ENCODE measurements around the gene IKBKG. TPM values are rescaled to one million over a fixed set of nuclear protein-coding genes. Genes with fewer than 3 reads are reported as not detected.
"Not testable (repeated sequence)": the region's sequence is repeated elsewhere in the genome, so short reads cannot be mapped to it uniquely, and the experiment has no call there.

The IKBKG gene
- total and polyA plus RNA-seq, 5 donors from 2014 or later, result 27.9 to 48.0 (median 36.7) TPM

DNA sequence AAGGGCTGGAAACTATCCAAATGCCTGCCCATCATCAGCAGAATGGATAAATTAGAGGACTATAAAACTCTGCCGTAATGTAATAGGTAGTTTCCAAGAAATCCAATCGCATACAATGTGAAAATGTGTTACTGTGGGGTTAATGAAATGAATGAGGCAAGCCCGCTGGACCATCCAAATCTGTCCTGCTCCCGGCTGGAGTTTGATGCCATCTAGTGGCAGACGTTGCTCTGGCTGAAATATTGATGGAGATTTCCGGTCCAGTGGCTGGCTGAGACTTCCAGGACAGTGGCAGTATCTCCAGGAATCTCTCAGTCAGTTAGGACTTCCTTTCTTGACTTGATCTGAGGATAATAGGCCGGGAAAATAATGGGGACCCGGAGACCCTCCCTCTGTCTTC lies 35.6 kb downstream of the IKBKG start:
- not testable (repeated sequence) for H3K4me3 Mint-ChIP-seq; H3K4me1 Mint-ChIP-seq; H3K4me3 ChIP-seq (ENCODE audit: low read depth, low read length); H3K9me3 ChIP-seq (ENCODE audit: control insufficient read depth in 2 of 2, low read length in 2 of 2); H3K27ac Mint-ChIP-seq; H3K4me1 ChIP-seq (ENCODE audit: control insufficient read depth, insufficient read depth, low read length, poor library complexity, severe bottlenecking); H3K36me3 ChIP-seq (ENCODE audit: control insufficient read depth, insufficient read depth, low read length); H3K27ac ChIP-seq (ENCODE audit: insufficient read depth, low read length, poor library complexity, severe bottlenecking); H3K27me3 ChIP-seq (ENCODE audit: control insufficient read depth, insufficient read depth, low read length); H3K36me3 Mint-ChIP-seq; ATAC-seq (ENCODE audit: low read depth in 2 of 2); DNase-seq; H3K27me3 Mint-ChIP-seq; H3K9me3 Mint-ChIP-seq

DNA sequence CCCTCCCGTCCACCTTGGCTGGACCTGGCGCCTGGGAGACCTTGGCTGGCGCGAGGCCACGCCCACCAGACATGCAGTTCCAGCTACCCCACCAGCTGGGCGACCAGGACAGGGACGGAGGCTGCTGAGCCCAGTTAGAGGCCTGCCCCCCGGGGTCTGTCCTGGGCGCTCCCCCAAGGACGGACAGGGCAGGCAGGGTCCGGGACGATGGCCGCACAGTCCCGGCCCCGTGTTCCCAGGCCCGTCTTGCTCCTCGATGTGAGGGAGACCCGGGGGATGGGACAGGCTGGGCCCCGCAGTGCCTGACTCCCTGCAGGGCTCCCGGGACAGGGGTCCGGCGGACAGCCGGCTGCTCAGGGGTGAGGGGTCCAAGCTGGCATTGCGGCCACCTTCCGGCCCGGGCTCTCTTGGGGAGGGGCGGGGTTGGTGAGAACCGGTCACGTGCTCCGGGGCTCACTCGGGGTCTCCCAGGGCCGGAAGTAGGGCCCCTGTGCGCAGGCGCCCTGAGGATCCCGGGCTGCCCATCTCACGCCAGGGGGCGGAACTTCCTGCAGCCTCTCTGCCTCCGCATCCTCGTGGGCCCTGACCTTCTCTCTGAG lies 37.3 kb downstream of the IKBKG start, which contains the start of gene CTAG1A:
TSS of gene CTAG1A (plus strand) at position 549 of the 599 bp plus-strand sequence. CDS start 74 bp downstream, outside the sequence.
- H3K27me3 Mint-ChIP-seq; DNase-seq; H3K27ac ChIP-seq (ENCODE audit: insufficient read depth, low read length, poor library complexity, severe bottlenecking); H3K4me3 ChIP-seq (ENCODE audit: low read depth, low read length); H3K4me1 Mint-ChIP-seq; H3K4me3 Mint-ChIP-seq; H3K27ac Mint-ChIP-seq; H3K9me3 ChIP-seq (ENCODE audit: control insufficient read depth in 2 of 2, low read length in 2 of 2); ATAC-seq (ENCODE audit: low read depth in 2 of 2); H3K36me3 Mint-ChIP-seq; H3K9me3 Mint-ChIP-seq; H3K36me3 ChIP-seq (ENCODE audit: control insufficient read depth, insufficient read depth, low read length); H3K27me3 ChIP-seq (ENCODE audit: control insufficient read depth, insufficient read depth, low read length); H3K4me1 ChIP-seq (ENCODE audit: control insufficient read depth, insufficient read depth, low read length, poor library complexity, severe bottlenecking): not testable (repeated sequence)

DNA sequence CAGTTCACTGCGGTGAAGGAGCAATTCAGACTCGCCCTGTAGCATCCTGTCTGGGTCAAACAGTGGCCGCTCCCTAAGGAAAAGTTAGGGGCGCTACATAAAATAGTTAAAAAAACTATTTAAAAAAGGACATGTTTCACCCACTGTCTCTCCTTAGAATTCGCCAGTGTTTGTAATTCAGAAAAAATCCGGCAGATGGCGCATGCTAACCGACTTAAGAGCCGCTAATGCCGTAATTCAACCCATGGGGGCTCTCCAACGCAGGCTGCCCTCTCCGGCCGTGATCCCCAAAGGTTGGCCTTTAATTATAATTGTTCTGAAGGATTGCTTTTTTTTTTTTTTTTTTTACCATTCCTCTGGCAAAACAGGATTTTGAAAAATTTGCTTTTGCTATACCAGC lies 43.0 kb downstream of the IKBKG start:
- H3K36me3 ChIP-seq (ENCODE audit: control insufficient read depth, insufficient read depth, low read length); H3K27me3 Mint-ChIP-seq; ATAC-seq (ENCODE audit: low read depth in 2 of 2); H3K9me3 Mint-ChIP-seq; H3K4me1 Mint-ChIP-seq; DNase-seq; H3K4me3 Mint-ChIP-seq; H3K27me3 ChIP-seq (ENCODE audit: control insufficient read depth, insufficient read depth, low read length); H3K9me3 ChIP-seq (ENCODE audit: control insufficient read depth in 2 of 2, low read length in 2 of 2); H3K4me1 ChIP-seq (ENCODE audit: control insufficient read depth, insufficient read depth, low read length, poor library complexity, severe bottlenecking); H3K27ac ChIP-seq (ENCODE audit: insufficient read depth, low read length, poor library complexity, severe bottlenecking); H3K27ac Mint-ChIP-seq; H3K36me3 Mint-ChIP-seq; H3K4me3 ChIP-seq (ENCODE audit: low read depth, low read length): not testable (repeated sequence)

DNA sequence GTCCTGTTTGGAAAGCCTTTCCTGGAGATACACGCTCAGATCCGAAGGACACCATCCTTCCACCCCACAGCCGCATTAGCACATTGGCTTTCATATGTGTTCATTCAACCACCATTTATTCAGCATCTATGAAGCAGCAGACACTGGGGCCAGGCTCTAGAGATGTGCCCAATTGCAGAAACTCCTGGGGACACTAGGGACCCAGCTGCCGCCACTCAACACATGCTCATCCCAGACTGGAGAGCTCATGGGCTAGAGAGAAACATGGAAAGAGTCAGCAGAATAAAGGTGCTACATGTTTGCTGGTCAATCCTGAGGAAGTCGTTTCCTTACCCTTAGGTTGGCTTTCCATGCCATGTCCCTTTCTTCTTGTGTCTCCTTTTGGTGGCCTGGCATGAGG lies 45.1 kb downstream of the IKBKG start:
- H3K4me3 ChIP-seq (ENCODE audit: low read depth, low read length), result no peak overlapping the region
- no peak overlapping the region for H3K27ac ChIP-seq (ENCODE audit: insufficient read depth, low read length, poor library complexity, severe bottlenecking)
- no peak overlapping the region for H3K4me3 Mint-ChIP-seq
- H3K9me3 ChIP-seq (ENCODE audit: control insufficient read depth in 2 of 2, low read length in 2 of 2), result no peaks in the 10 kb centered on the region
- H3K36me3 Mint-ChIP-seq, result no peaks in the 10 kb centered on the region
- no peaks in the 10 kb centered on the region for H3K4me1 ChIP-seq (ENCODE audit: control insufficient read depth, insufficient read depth, low read length, poor library complexity, severe bottlenecking)
- peaks cover 0 to 5% (median 0%) of the 10 kb centered on the region in 7 donors for H3K9me3 Mint-ChIP-seq
- no peaks in the 10 kb centered on the region for H3K36me3 ChIP-seq (ENCODE audit: control insufficient read depth, insufficient read depth, low read length)
- no peaks in the 10 kb centered on the region for H3K27me3 ChIP-seq (ENCODE audit: control insufficient read depth, insufficient read depth, low read length)
- DNase-seq (no peak), ATAC-seq (ENCODE audit: low read depth in 2 of 2) (no peak)
- H3K27me3 Mint-ChIP-seq, result peaks cover 13% of the 10 kb centered on the region
- H3K4me1 Mint-ChIP-seq, result no peaks in the 10 kb centered on the region
- H3K27ac Mint-ChIP-seq, result no peak overlapping the region

DNA sequence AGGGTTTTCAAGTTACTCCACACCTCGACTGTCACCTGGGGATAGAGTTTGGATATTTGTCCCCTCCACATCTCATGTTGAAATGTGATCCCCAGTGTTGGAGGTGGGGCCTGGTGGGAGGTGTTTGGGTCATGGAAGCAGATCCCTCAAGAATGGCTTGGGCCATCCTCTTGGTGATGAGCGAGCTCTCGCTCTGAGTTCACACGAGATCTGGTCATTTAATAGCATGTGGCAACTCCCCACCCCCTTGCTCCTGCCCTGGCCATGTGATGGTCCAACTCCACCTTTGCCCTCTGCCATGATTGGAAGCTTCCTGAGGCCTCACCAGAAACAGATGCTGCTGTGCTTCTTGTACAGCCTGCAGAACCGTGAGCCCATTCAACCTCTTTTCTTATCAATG lies 45.8 kb downstream of the IKBKG start:
- Mint-ChIP-seq H3K36me3 (no peaks in the 10 kb centered on the region), H3K4me1 (no peaks in the 10 kb centered on the region), H3K27me3 (peaks cover 13% of the 10 kb centered on the region), H3K27ac (no peak overlapping the region), H3K9me3 (peaks cover 0 to 5% (median 0%) of the 10 kb centered on the region in 7 donors), H3K4me3 (no peak overlapping the region)
- no peaks in the 10 kb centered on the region for H3K9me3 ChIP-seq (ENCODE audit: control insufficient read depth in 2 of 2, low read length in 2 of 2)
- no peaks in the 10 kb centered on the region for H3K27me3 ChIP-seq (ENCODE audit: control insufficient read depth, insufficient read depth, low read length)
- no peaks in the 10 kb centered on the region for H3K4me1 ChIP-seq (ENCODE audit: control insufficient read depth, insufficient read depth, low read length, poor library complexity, severe bottlenecking)
- DNase-seq (no peak), ATAC-seq (ENCODE audit: low read depth in 2 of 2) (no peak)
- H3K27ac ChIP-seq (ENCODE audit: insufficient read depth, low read length, poor library complexity, severe bottlenecking), result no peak overlapping the region
- no peak overlapping the region for H3K4me3 ChIP-seq (ENCODE audit: low read depth, low read length)
- H3K36me3 ChIP-seq (ENCODE audit: control insufficient read depth, insufficient read depth, low read length), result no peaks in the 10 kb centered on the region

DNA sequence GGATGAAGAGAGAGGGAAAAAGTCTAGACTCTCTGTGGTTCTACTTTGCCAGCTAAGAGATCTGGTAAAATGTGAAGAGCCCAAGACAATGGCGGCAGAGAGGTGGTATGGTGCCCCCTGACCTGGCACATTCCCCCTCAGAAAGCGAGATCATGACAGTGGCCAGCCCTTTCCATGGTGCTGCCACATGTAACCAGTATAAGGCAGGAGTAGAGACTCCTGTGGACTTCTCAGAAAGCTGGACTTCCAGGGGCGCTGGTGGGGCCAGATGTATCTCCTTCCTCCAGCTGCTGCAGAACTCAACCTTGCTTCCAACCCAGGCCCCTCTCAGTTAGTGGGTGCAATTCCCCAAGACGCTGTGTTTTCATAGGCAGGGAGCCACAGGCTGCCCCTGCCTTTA lies 47.1 kb downstream of the IKBKG start:
- H3K27ac ChIP-seq (ENCODE audit: insufficient read depth, low read length, poor library complexity, severe bottlenecking), result no peak overlapping the region
- H3K9me3 Mint-ChIP-seq, result peaks cover 0 to 5% (median 0%) of the 10 kb centered on the region in 7 donors
- H3K4me3 ChIP-seq (ENCODE audit: low read depth, low read length), result no peak overlapping the region
- peaks cover 13% of the 10 kb centered on the region for H3K27me3 Mint-ChIP-seq
- H3K27me3 ChIP-seq (ENCODE audit: control insufficient read depth, insufficient read depth, low read length), result no peaks in the 10 kb centered on the region
- ATAC-seq (ENCODE audit: low read depth in 2 of 2) (no peak), DNase-seq (no peak)
- H3K27ac Mint-ChIP-seq, result no peak overlapping the region
- no peaks in the 10 kb centered on the region for H3K4me1 ChIP-seq (ENCODE audit: control insufficient read depth, insufficient read depth, low read length, poor library complexity, severe bottlenecking)
- H3K4me1 Mint-ChIP-seq, result no peaks in the 10 kb centered on the region
- H3K9me3 ChIP-seq (ENCODE audit: control insufficient read depth in 2 of 2, low read length in 2 of 2), result no peaks in the 10 kb centered on the region
- no peak overlapping the region for H3K4me3 Mint-ChIP-seq
- no peaks in the 10 kb centered on the region for H3K36me3 Mint-ChIP-seq
- H3K36me3 ChIP-seq (ENCODE audit: control insufficient read depth, insufficient read depth, low read length), result no peaks in the 10 kb centered on the region

DNA sequence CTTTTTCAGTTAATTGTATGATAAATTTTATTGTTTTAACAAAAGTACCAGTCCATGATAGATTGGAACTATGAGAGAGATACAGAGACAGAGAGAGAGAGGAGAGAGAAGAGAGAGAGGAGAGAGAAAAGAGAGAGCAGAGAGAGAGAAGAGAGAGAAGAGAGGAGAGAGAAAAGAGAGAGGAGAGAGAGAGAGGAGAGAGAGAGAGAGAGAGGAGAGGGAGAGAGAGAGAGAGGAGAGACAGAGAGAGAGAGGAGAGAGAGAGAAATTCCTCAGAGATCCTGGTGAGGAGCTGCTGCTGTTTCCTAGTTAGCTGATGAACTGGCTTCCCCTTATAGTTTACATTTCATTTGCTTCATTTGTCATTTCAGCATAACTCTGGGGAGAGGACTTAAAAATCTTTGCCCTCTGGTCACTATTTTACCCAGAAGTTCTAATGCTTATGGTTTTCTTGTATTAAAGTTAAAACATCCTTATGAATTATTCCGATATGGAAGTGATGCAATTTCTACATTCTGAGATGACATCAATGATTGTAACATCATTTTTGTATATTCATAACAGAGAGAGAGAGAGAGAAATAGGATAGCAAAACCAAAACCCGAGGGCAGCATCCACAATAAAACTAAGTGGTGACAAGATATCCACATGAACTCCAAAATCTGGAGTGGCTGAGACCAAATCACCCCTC lies 48.3 kb downstream of the IKBKG start:
- H3K4me3 Mint-ChIP-seq, result no peak overlapping the region
- Histone ChIP-seq H3K4me3 (ENCODE audit: low read depth, low read length) (no peak overlapping the region), H3K9me3 (ENCODE audit: control insufficient read depth in 2 of 2, low read length in 2 of 2) (no peaks in the 10 kb centered on the region), H3K27ac (ENCODE audit: insufficient read depth, low read length, poor library complexity, severe bottlenecking) (no peak overlapping the region), H3K36me3 (ENCODE audit: control insufficient read depth, insufficient read depth, low read length) (no peaks in the 10 kb centered on the region), H3K27me3 (ENCODE audit: control insufficient read depth, insufficient read depth, low read length) (no peaks in the 10 kb centered on the region), H3K4me1 (ENCODE audit: control insufficient read depth, insufficient read depth, low read length, poor library complexity, severe bottlenecking) (no peaks in the 10 kb centered on the region)
- H3K36me3 Mint-ChIP-seq, result no peaks in the 10 kb centered on the region
- no peak for DNase-seq
- no peak overlapping the region for H3K27ac Mint-ChIP-seq
- H3K27me3 Mint-ChIP-seq, result peaks cover 17% of the 10 kb centered on the region
- no peak for ATAC-seq (ENCODE audit: low read depth in 2 of 2)
- H3K9me3 Mint-ChIP-seq, result peaks cover 0 to 5% (median 0%) of the 10 kb centered on the region in 7 donors
- H3K4me1 Mint-ChIP-seq, result no peaks in the 10 kb centered on the region
